MM.1S (cell line): ENCODE measurements around the gene NTN1.

Source experiments
- DNase-seq: peaks from one replicate; pipeline ENCODE4 v3.0.0-alpha.2; 2015
- H2AFZ ChIP-seq: fragments of 300-600 bp; sonication (generic); 2 replicates; pipeline ENCODE4 v1.6.0; 2016; ENCODE audit warnings: antibody characterized with exemption, low read length
- H3F3A ChIP-seq: fragments of 300-600 bp; sonication (generic); 2 replicates; pipeline ENCODE4 v1.6.1; 2016; ENCODE audit warnings: mild to moderate bottlenecking, antibody characterized with exemption, low read length, moderate library complexity, mixed read lengths; ENCODE audit not compliant: insufficient read depth
- H3K27ac ChIP-seq: fragments of 300-600 bp; sonication (generic); 2 replicates; pipeline ENCODE4 v1.5.1; 2016; ENCODE audit warnings: mild to moderate bottlenecking, low read length
- H3K27me3 ChIP-seq: fragments of 300-600 bp; sonication (generic); replicated peaks from 2 replicates; pipeline ENCODE4 v1.6.0; 2016; ENCODE audit warnings: low read length; ENCODE audit not compliant: insufficient read depth
- H3K36me3 ChIP-seq: fragments of 300-600 bp; sonication (generic); replicated peaks from 2 replicates; pipeline ENCODE4 v1.6.1; 2016; ENCODE audit warnings: mild to moderate bottlenecking, low read length, mixed read lengths; ENCODE audit not compliant: insufficient read depth
- H3K4me1 ChIP-seq: fragments of 300-600 bp; sonication (generic); 2 replicates; pipeline ENCODE4 v1.6.1; 2016; ENCODE audit warnings: low read length, mixed read lengths
- H3K4me2 ChIP-seq: fragments of 300-600 bp; sonication (generic); 2 replicates; pipeline ENCODE4 v1.6.0; 2016; ENCODE audit warnings: low read depth, low read length
- H3K4me3 ChIP-seq: fragments of 300-600 bp; sonication (generic); 2 replicates; pipeline ENCODE4 v1.5.1; 2016; ENCODE audit warnings: low read length, mixed read lengths
- H3K79me2 ChIP-seq: fragments of 300-600 bp; sonication (generic); 2 replicates; pipeline ENCODE4 v1.6.1; 2016; ENCODE audit warnings: mixed run types, low read length, mixed read lengths
- H3K9ac ChIP-seq: fragments of 300-600 bp; sonication (generic); 2 replicates; pipeline ENCODE4 v1.6.1; 2016; ENCODE audit warnings: low read length, mixed read lengths
- H3K9me2 ChIP-seq: fragments of 300-600 bp; sonication (generic); replicated peaks from 2 replicates; pipeline ENCODE4 v1.6.1; 2016; ENCODE audit warnings: mild to moderate bottlenecking, low read length, mixed read lengths; ENCODE audit not compliant: insufficient read depth
- H3K9me3 ChIP-seq: fragments of 300-600 bp; sonication (generic); replicated peaks from 2 replicates; pipeline ENCODE4 v1.6.1; 2016; ENCODE audit warnings: mild to moderate bottlenecking, low read length, mixed read lengths; ENCODE audit not compliant: insufficient read depth
- H4K20me1 ChIP-seq: fragments of 300-600 bp; sonication (generic); 2 replicates; pipeline ENCODE4 v1.6.1; 2016; ENCODE audit warnings: mild to moderate bottlenecking, low read length, moderate library complexity, mixed read lengths; ENCODE audit not compliant: insufficient read depth
- EZH2 ChIP-seq: fragments of 300-600 bp; sonication (generic); optimal IDR thresholded peaks from 2 replicates; pipeline ENCODE3; 2017; ENCODE audit warnings: low read depth, mild to moderate bottlenecking, antibody characterized with exemption, low read length, mixed read lengths
- EZH2phosphoT487 ChIP-seq: fragments of 300-600 bp; sonication (generic); IDR thresholded peaks from 2 replicates; pipeline ENCODE4 v1.6.1; 2018; ENCODE audit warnings: antibody characterized with exemption, low read length
- TF ChIP-seq, protein P1 (sequence below): fragments of 300-600 bp; sonication (generic); IDR thresholded peaks from 2 replicates; pipeline ENCODE4 v1.5.1; 2016; ENCODE audit warnings: antibody characterized with exemption, low read length, mixed read lengths

Gene NTN1

DNA sequence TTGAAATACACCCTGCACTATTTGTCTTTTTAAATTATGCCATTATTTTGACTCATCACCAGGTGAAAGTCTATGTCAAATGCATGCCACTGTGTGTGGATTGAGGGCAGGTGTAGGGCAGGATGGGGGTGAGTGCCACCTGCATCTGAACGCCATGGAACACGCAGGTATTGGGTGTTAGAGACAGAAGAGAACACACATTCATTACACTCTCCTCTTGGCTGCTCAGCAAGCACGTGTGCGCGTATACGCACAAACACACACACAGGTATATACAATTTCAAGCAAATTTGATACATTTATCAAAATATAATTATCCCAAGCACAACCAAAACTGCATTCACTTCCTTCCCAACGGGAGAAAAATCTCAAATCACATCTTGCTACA lies 268.9 kb downstream of the NTN1 start:
- no peaks in the 10 kb centered on the region for H3K36me3 ChIP-seq
- H3F3A ChIP-seq = 0 out of 2 replicates have a peak, but pooled peaks cover 8% of the 10 kb centered on the region
- TF ChIP-seq EZH2phosphoT487 = no peak
- no peak for TF ChIP-seq EZH2
- TF ChIP-seq, protein P1, sequence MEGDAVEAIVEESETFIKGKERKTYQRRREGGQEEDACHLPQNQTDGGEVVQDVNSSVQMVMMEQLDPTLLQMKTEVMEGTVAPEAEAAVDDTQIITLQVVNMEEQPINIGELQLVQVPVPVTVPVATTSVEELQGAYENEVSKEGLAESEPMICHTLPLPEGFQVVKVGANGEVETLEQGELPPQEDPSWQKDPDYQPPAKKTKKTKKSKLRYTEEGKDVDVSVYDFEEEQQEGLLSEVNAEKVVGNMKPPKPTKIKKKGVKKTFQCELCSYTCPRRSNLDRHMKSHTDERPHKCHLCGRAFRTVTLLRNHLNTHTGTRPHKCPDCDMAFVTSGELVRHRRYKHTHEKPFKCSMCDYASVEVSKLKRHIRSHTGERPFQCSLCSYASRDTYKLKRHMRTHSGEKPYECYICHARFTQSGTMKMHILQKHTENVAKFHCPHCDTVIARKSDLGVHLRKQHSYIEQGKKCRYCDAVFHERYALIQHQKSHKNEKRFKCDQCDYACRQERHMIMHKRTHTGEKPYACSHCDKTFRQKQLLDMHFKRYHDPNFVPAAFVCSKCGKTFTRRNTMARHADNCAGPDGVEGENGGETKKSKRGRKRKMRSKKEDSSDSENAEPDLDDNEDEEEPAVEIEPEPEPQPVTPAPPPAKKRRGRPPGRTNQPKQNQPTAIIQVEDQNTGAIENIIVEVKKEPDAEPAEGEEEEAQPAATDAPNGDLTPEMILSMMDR = no peak
- no peaks in the 10 kb centered on the region for H4K20me1 ChIP-seq
- no peak overlapping the region for H2AFZ ChIP-seq
- no peak overlapping the region for H3K4me3 ChIP-seq
- no peak for DNase-seq
- H3K4me1 ChIP-seq = 0 out of 2 replicates have a peak, but pooled peaks cover 5% of the 10 kb centered on the region
- H3K79me2 ChIP-seq = no peaks in the 10 kb centered on the region
- 0 out of 2 replicates have a peak overlapping the region, but pooled peaks have one; percentile 15 for H3K4me2 ChIP-seq
- H3K9me2 ChIP-seq = no peaks in the 10 kb centered on the region
- H3K9ac ChIP-seq = no peak overlapping the region
- no peaks in the 10 kb centered on the region for H3K9me3 ChIP-seq
- no peaks in the 10 kb centered on the region for H3K27me3 ChIP-seq
- no peak overlapping the region for H3K27ac ChIP-seq

DNA sequence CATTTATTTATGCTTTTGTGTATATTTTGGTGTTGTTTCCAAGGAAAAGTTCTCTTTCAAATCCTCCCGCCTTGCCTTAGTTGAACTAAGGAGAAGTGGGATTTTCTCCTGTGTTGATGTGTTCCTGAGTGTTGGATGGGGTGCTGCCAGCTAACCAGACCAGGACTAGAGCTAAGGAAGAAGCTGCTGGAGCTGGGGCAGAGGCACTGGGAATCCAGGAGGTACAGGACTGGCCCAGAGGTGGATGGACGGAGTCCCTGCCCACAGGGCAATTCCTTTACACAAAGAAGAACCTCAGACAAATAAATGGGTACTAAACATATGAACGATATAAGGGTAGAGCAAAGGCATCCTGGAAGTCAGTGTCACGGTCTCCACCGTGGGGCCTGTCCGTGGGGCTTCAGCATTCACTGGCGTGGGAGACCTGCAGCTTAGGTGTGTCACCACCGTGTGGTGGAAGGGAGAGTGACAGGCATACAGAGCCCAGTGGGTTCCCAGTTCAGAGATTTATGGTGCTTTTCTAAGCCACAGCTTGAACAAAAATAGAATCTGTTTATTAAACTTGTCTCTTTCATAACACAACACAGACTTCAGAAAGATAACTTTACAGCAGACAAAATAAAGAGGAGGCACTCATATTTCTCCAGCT lies 270.7 kb downstream of the NTN1 start:
- Histone ChIP-seq H3K9me3 (no peaks in the 10 kb centered on the region), H3K27ac (no peak overlapping the region), H3K4me2 (no peak overlapping the region), H2AFZ (no peak overlapping the region), H3F3A (0 out of 2 replicates have a peak, but pooled peaks cover 8% of the 10 kb centered on the region), H3K27me3 (no peaks in the 10 kb centered on the region), H3K4me3 (no peak overlapping the region), H3K79me2 (no peaks in the 10 kb centered on the region), H3K4me1 (0 out of 2 replicates have a peak, but pooled peaks cover 5% of the 10 kb centered on the region), H3K9ac (no peak overlapping the region), H3K9me2 (no peaks in the 10 kb centered on the region), H3K36me3 (no peaks in the 10 kb centered on the region), H4K20me1 (no peaks in the 10 kb centered on the region)
- DNase-seq = no peak
- no peak for TF ChIP-seq EZH2
- no peak for TF ChIP-seq EZH2phosphoT487
- TF ChIP-seq, protein P1 = peak; percentile 31; the same call in 1 of the 2 replicates

DNA sequence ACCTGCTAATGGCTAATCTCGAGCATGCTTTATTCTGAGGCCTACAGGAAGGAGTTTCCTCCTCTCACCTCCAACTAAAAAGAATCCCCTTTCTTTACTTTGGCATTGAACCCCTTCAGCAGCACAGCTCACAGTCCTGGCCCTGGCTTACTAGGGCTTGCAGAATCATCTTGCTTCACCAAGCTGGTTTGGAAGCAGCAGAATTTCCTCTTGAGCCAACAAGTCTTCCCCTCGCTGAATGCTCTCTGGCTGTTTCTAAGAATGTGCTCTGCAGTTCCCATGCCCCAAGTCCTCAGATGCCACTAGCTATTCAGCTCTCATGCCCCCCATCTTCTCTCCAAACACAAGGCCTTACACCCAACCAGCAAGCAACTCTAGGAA lies 271.2 kb downstream of the NTN1 start:
- Histone ChIP-seq H3K79me2 (no peaks in the 10 kb centered on the region), H3K4me1 (0 out of 2 replicates have a peak, but pooled peaks cover 5% of the 10 kb centered on the region), H3K36me3 (no peaks in the 10 kb centered on the region), H4K20me1 (no peaks in the 10 kb centered on the region), H3K9ac (no peak overlapping the region), H3K27ac (no peak overlapping the region), H3F3A (0 out of 2 replicates have a peak, but pooled peaks cover 8% of the 10 kb centered on the region), H3K27me3 (no peaks in the 10 kb centered on the region), H3K4me3 (no peak overlapping the region), H3K9me2 (no peaks in the 10 kb centered on the region), H3K9me3 (no peaks in the 10 kb centered on the region), H3K4me2 (no peak overlapping the region), H2AFZ (no peak overlapping the region)
- TF ChIP-seq EZH2 = no peak
- TF ChIP-seq, protein P1 = no peak
- DNase-seq = no peak
